Fibroblast of lung (primary cell): ENCODE data around the gene NMRK2. TPM values are rescaled to one million over a fixed set of nuclear protein-coding genes. Genes with fewer than 3 reads are reported as not detected.
"Not testable (repeated sequence)": the region's sequence is repeated elsewhere in the genome, so short reads cannot be mapped to it uniquely, and the experiment has no call there.

Experiments
- DNase-seq, 2 donors: peaks; one replicate each; pipeline versions ENCODE4 v3.0.0 to v3.0.0-alpha.2; 2010; ENCODE audit warnings: low read depth in 2 of 2
- H2AFZ ChIP-seq: 2 replicates; pipeline ENCODE4 v1.5.1; 2012; ENCODE audit warnings: low read length, control low read depth, inconsistent platforms
- H3K27ac ChIP-seq: 2 replicates; pipeline ENCODE4 v1.5.1; 2011; ENCODE audit warnings: low read length, control low read depth; ENCODE audit not compliant: insufficient read depth
- H3K27me3 ChIP-seq: 2 replicates; pipeline ENCODE4 v1.5.1; 2011; ENCODE audit warnings: mild to moderate bottlenecking, low read length; ENCODE audit not compliant: control insufficient read depth, insufficient read depth
- H3K36me3 ChIP-seq: 2 replicates; pipeline ENCODE4 v1.5.1; 2011; ENCODE audit warnings: low read length; ENCODE audit not compliant: control insufficient read depth, insufficient read depth
- H3K4me1 ChIP-seq: 2 replicates; pipeline ENCODE4 v1.5.1; 2011; ENCODE audit warnings: low read length; ENCODE audit not compliant: control insufficient read depth, insufficient read depth; ENCODE audit errors: extremely low read depth
- H3K4me2 ChIP-seq: 2 replicates; pipeline ENCODE4 v1.5.1; 2011; ENCODE audit warnings: low read length, control low read depth; ENCODE audit not compliant: insufficient read depth; ENCODE audit errors: extremely low read depth
- H3K4me3 ChIP-seq, 4 experiments: fragments of 200-600 bp in 1 of 4; sonication (generic) in 1 of 4; replicated peaks in 1 of 4; 2 replicates each; pipeline ENCODE4 v1.5.1; 2011 to 2016; ENCODE audit warnings: low read length in 4 of 4, low read depth in 3 of 4, mild to moderate bottlenecking in 3 of 4, control low read depth in 2 of 4, inconsistent platforms in 1 of 4, mixed read lengths in 1 of 4; ENCODE audit not compliant: insufficient read depth in 1 of 4; ENCODE audit errors: control extremely low read depth in 1 of 4
- H3K79me2 ChIP-seq: 2 replicates; pipeline ENCODE4 v1.5.1; 2012; ENCODE audit warnings: mild to moderate bottlenecking, low read length, inconsistent platforms; ENCODE audit not compliant: control insufficient read depth, insufficient read depth
- H3K9ac ChIP-seq: 2 replicates; pipeline ENCODE4 v1.5.1; 2011; ENCODE audit warnings: mild to moderate bottlenecking, low read length, control low read depth; ENCODE audit not compliant: insufficient read depth
- H3K9me3 ChIP-seq: 2 replicates; pipeline ENCODE4 v1.5.1; 2012; ENCODE audit warnings: low read depth, low read length; ENCODE audit not compliant: control insufficient read depth, insufficient read depth
- H4K20me1 ChIP-seq: 2 replicates; pipeline ENCODE4 v1.5.1; 2011; ENCODE audit warnings: low read length; ENCODE audit not compliant: control insufficient read depth, insufficient read depth; ENCODE audit errors: extremely low read depth
- EZH2 ChIP-seq: IDR thresholded peaks from 2 replicates; pipeline ENCODE4 v1.5.1; 2012; ENCODE audit warnings: low read length, control low read depth, mild to moderate bottlenecking; ENCODE audit errors: missing control alignments
- polyA plus RNA-seq, 2 donors: library from polyadenylated mRNA; depleted of rRNA in 1 of 2; stranded (reverse) in 1 of 2; unstranded in 1 of 2; fragments of >200 nt; gene quantifications; 2 replicates each; pipeline ENCODE4 v1.2.1, GENCODE V29; 2011 to 2012; ENCODE audit warnings: missing spikeins in 1 of 2
- total RNA-seq: library from RNA; depleted of rRNA; stranded (reverse); fragments of >200 nt; gene quantifications from 2 replicates; pipeline ENCODE4 v1.2.1, GENCODE V29; 2014
- TF ChIP-seq, protein P1 (sequence below), 2 donors: IDR thresholded peaks in 1 of 2; conservative IDR thresholded peaks in 1 of 2; 1 replicate in 1 of 2; 2 replicates in 1 of 2; pipeline ENCODE4 v1.5.1; 2011 to 2012; ENCODE audit warnings: low read length in 2 of 2, control low read depth in 1 of 2, inconsistent platforms in 1 of 2, low read depth in 1 of 2, mild to moderate bottlenecking in 1 of 2

Gene NMRK2
- total and polyA plus RNA-seq, 2 donors (not counting 1 experiment from before 2014, with no cell fraction given), result not detected

DNA sequence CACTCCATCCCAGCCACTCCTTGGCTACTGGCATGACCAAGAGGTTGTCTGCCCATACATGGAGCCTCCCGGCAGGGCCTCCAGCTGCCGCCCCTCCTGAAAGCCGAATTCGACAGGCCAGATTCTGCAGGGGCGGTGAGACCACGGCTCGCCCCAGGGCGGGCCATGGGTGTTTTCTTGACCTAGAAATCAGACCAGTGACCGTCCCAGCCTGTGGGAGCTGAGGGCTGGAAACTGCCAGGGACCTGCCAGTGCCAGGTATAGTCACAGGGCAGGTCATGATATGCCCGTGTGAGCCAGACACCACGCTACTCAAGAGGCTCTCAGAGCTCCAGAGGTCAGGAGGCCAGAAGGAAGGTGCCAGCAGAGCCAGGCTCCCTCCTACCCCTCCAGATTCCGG lies 21.2 kb downstream of the NMRK2 start:
- no peaks in the 10 kb centered on the region for H3K27me3 ChIP-seq
- H3K9ac ChIP-seq, result no peak overlapping the region
- no peaks in the 10 kb centered on the region for H4K20me1 ChIP-seq
- peaks cover 4% of the 10 kb centered on the region for H3K79me2 ChIP-seq
- TF ChIP-seq, protein P1, sequence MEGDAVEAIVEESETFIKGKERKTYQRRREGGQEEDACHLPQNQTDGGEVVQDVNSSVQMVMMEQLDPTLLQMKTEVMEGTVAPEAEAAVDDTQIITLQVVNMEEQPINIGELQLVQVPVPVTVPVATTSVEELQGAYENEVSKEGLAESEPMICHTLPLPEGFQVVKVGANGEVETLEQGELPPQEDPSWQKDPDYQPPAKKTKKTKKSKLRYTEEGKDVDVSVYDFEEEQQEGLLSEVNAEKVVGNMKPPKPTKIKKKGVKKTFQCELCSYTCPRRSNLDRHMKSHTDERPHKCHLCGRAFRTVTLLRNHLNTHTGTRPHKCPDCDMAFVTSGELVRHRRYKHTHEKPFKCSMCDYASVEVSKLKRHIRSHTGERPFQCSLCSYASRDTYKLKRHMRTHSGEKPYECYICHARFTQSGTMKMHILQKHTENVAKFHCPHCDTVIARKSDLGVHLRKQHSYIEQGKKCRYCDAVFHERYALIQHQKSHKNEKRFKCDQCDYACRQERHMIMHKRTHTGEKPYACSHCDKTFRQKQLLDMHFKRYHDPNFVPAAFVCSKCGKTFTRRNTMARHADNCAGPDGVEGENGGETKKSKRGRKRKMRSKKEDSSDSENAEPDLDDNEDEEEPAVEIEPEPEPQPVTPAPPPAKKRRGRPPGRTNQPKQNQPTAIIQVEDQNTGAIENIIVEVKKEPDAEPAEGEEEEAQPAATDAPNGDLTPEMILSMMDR (conservative IDR thresholded peaks at IDR 0.05 in 1 of 2, IDR thresholded peaks at IDR 0.05 in 1 of 2; ENCODE audit: low read depth in 1 of 2, low read length in 2 of 2), result no peak
- TF ChIP-seq EZH2, result no peak
- no peak overlapping the region for H3K4me2 ChIP-seq
- peaks cover 6% of the 10 kb centered on the region for H3K4me1 ChIP-seq
- no peak for DNase-seq
- H3K4me3 ChIP-seq, result no peak overlapping the region
- no peak overlapping the region for H2AFZ ChIP-seq
- peaks cover 8% of the 10 kb centered on the region for H3K36me3 ChIP-seq
- H3K9me3 ChIP-seq, result no peaks in the 10 kb centered on the region
- no peak overlapping the region for H3K27ac ChIP-seq

DNA sequence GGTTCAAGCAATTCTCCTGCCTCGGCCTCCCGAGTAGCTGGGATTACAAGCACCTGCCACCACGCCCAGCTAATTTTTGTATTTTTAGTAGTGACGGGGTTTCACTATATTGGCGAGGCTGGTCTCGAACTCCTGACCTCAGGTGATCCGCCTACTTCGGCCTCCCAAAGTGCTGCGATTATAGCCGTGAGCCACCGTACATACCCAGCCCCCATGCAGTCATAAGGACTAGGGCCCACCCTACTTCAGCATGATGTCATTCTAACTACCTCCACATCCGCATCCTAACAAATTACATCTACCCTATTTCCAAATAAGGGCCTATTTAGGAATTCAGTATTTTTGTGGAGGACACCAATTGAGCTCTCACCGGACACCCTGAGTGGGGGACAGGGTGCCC lies 22.4 kb downstream of the NMRK2 start:
- not testable (repeated sequence) for H3K4me1 ChIP-seq, H3K27ac ChIP-seq, H3K4me3 ChIP-seq, H3K79me2 ChIP-seq, H3K27me3 ChIP-seq, H2AFZ ChIP-seq, H3K4me2 ChIP-seq, H3K36me3 ChIP-seq, H3K9ac ChIP-seq, H4K20me1 ChIP-seq, H3K9me3 ChIP-seq, DNase-seq

DNA sequence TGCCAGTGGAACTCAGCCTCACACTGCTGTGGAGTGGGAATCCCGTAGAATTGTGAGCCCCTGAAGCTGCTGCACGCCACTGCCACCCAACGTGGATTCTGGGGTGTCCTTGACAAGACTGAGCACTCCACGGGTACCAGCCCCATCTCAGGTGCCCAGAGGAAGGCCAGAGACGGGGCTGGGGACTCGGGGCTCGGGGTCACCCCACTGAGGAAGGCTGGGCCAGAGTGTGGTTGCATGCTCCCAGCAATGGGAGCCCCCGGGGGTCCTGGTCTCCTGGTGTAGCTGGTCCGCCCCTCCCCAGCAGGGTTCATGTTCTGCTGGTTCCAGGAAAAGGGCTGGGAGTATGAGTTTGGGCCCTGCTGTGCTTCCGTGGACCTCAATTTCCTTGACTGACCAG lies 22.8 kb downstream of the NMRK2 start:
- Histone ChIP-seq H3K36me3 (peaks cover 9% of the 10 kb centered on the region), H3K27ac (no peak overlapping the region), H2AFZ (no peak overlapping the region), H3K9me3 (no peaks in the 10 kb centered on the region), H3K79me2 (peaks cover 4% of the 10 kb centered on the region), H3K4me1 (peaks cover 6% of the 10 kb centered on the region), H3K27me3 (no peaks in the 10 kb centered on the region), H3K9ac (no peak overlapping the region), H3K4me3 (no peak overlapping the region), H3K4me2 (no peak overlapping the region), H4K20me1 (no peaks in the 10 kb centered on the region)
- TF ChIP-seq, protein P1 (conservative IDR thresholded peaks at IDR 0.05 in 1 of 2, IDR thresholded peaks at IDR 0.05 in 1 of 2; ENCODE audit: low read depth in 1 of 2, low read length in 2 of 2), result no peak
- no peak for TF ChIP-seq EZH2
- DNase-seq, result no peak
